HG02938 (cell line): ENCODE measurements around the gene TIMP2.

ENCODE experiments used
- ATAC-seq: cut with Tn5 transposase; IDR thresholded peaks from one replicate; pipeline ENCODE4 v1.9.1; 2021; ENCODE audit warnings: mild to moderate bottlenecking, moderate library complexity; ENCODE audit not compliant: unreplicated experiment

The TIMP2 gene

DNA sequence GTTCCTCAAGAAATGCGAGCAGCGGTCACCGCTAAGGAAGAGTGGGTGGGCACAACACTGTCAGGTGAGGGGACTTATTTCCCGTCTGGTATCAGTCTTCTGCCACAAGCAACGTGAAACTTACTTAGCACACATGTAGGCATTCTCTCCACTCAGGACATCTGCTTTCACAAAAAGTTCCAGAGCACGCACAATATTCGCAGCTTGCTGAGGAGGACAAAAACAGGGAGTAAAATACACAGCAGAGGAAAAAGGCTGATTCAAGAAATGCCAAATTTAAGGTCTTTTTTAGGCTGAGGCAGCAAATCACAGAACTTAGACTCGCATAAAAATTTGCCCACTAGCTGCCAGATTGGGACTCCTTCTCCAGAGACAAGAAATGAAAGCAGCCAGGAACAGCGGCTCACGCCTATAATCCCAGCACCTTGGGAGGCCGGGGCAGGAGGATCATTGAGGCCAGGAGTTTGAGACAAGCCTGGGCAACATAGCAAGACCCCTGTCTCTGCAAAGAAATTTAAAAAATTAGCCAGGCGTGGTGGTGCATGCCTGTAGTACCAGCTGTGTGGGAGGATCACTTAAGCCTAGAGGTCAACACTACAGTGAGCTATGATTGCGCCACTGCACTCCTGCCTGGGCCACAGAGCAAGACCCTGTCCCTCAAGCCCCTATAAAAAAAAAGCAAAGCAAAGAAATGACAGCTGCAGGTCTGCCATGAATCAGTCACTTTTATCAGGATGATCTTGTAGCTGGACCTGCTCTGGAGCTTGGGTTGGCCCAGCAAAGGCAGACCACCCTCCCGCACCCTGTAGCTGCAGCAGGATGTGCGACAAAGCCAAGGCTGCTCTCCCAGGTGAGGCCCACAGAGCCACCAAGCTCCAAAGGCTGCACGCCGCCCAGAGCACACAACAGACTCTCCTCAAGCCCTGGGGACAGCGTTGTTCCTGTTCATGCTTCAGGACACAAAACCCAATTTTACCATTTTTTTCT lies 105.1 kb downstream of the TIMP2 start:
- no peak for ATAC-seq

GRCh38 chr17:78819402-78819801 lies 105.8 kb downstream of the TIMP2 start:
- no peak for ATAC-seq

GRCh38 chr17:78818932-78819331 lies 106.3 kb downstream of the TIMP2 start:
- no peak for ATAC-seq

GRCh38 chr17:78818152-78818846 lies 106.9 kb downstream of the TIMP2 start:
- no peak for ATAC-seq

DNA sequence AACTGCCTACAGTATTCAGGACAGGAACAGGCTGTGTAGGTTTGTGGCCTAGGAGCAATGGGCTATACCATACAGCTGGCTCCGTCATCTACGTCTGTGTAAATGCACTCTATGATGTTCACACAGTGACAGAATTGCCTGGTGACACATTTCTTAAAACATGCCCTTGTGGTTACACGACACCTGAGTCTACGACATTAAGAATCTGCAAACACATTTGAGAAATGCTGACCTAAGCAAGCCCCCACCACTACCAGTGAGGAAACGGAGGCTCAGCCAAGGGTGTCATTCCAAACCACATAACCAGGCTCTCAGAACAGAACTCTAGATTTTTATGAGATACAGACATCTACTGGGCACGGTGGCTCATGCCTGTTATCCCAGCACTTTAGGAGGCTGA lies 108.1 kb downstream of the TIMP2 start:
- no peak for ATAC-seq

DNA sequence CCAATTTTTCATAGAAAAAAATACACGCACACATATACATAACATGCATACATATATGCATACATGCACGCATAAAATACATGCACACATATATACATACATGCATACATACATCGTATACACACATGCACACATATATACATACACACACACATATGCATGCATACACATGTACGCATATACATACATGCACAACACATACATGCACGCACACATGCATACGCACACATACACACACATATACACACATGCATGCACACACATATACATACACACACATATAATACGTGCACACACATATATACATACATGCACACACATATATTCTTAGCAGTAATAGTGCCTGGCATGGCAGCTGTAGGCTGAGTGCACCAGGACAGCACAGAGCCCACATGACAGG lies 109.5 kb downstream of the TIMP2 start:
- no peak for ATAC-seq

GRCh38 chr17:78812855-78813254 lies 112.3 kb downstream of the TIMP2 start:
- no peak for ATAC-seq

- no peak for ATAC-seq
Observed at GRCh38 chr17:78808163-78808562, 117.0 kb downstream of the TIMP2 start.

DNA sequence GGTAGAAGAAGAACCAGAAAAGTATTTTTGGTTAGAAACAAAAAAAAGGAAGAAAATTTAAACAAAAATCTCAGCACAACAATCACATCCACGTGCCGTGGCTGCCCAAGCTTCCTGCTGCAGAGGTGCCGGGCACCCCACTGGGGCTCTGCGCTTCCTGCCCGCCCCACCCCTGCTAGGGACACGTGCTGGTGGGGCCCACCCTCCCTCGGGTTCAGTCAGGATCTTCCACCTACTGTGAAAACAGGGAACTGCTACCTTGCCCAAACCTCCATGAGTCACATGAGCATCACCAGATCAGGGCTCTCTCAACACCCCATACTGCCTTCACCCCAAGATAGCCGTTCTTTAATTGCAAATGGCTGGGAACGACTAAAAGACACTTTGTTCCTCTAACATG lies 118.7 kb downstream of the TIMP2 start:
- no peak for ATAC-seq

GRCh38 chr17:78805301-78805700 lies 119.9 kb downstream of the TIMP2 start:
- ATAC-seq: no peak

DNA sequence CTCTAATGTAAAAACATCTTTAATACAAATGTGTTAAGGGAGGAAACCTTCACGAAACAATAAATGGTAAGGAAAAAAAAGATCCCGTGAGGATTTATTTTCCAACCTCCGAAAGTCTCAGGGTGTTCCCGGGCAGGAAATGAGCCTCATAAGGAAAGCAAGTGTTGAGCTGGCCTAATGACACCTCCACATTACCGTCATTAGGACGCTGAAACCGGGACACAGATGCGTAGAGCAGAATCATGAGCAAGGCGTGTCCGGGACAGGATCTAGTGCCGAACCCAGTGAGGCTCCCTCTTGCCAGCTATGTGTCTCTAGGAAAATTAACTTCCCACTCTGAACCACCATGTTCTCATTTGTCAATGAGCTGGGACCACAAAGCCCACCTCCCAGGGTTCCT lies 120.4 kb downstream of the TIMP2 start:
- no peak for ATAC-seq

- ATAC-seq: no peak
Observed at GRCh38 chr17:78803186-78803845, 121.9 kb downstream of the TIMP2 start.
